Panc1 (cell line): ENCODE results near the gene MGME1. TPM values are rescaled to one million over a fixed set of nuclear protein-coding genes. Genes with fewer than 3 reads are reported as not detected.
"Not testable (repeated sequence)": the region's sequence is repeated elsewhere in the genome, so short reads cannot be mapped to it uniquely, and the experiment has no call there.

ENCODE experiments used
- ATAC-seq: fragments of 200-7000 bp; cut with Tn5 transposase; 2 replicates; pipeline ENCODE4 v1.9.1; 2020; ENCODE audit warnings: mild to moderate bottlenecking, moderate library complexity
- BruUV-seq: library from RNA; stranded (reverse); fragments of 400-500 nt; replicated peaks from 2 replicates; lab custom pipeline; 2021; lab: Mats Ljungman, UMichigan
- CTCF ChIA-PET: fragments of 300-600 bp; sonication (Branson Sonifier 250); formaldehyde crosslinking; loops from one replicate; lab custom pipeline; 2022; ENCODE audit warnings: antibody characterized with exemption; lab: Charles Lee
- POLR2A ChIA-PET: fragments of 300-600 bp; sonication (Branson Sonifier 250); formaldehyde crosslinking; loops from one replicate; lab custom pipeline; 2022; ENCODE audit warnings: antibody characterized with exemption; lab: Charles Lee
- DNase-seq: peaks from one replicate; pipeline ENCODE4 v3.0.0-alpha.2; 2010; ENCODE audit warnings: low read depth, low spot score
- H3K27ac ChIP-seq: 2 replicates; pipeline ENCODE4 v1.5.1; 2011; ENCODE audit warnings: mild to moderate bottlenecking, low read length, inconsistent platforms
- H3K27me3 ChIP-seq: fragments of 200-500 bp; sonication (Bioruptor generic); 2 replicates; pipeline ENCODE4 v1.6.0; 2014; ENCODE audit warnings: low read length, inconsistent platforms; ENCODE audit not compliant: control insufficient read depth, insufficient read depth
- H3K36me3 ChIP-seq: fragments of 200-500 bp; sonication (Bioruptor generic); 2 replicates; pipeline ENCODE4 v1.5.1; 2014; ENCODE audit warnings: inconsistent platforms, mild to moderate bottlenecking, low read length, moderate library complexity; ENCODE audit not compliant: control insufficient read depth, insufficient read depth
- H3K4me1 ChIP-seq: 2 replicates; pipeline ENCODE4 v1.5.1; 2011; ENCODE audit warnings: inconsistent platforms, mild to moderate bottlenecking, low read length, moderate library complexity; ENCODE audit not compliant: control insufficient read depth, insufficient read depth
- H3K4me3 ChIP-seq, 2 experiments: 2 replicates each; pipeline ENCODE4 v1.5.1; 2011 to 2012; ENCODE audit warnings: low read depth in 2 of 2, low read length in 2 of 2, mild to moderate bottlenecking in 2 of 2, inconsistent platforms in 1 of 2, moderate library complexity in 1 of 2
- H3K9me3 ChIP-seq: fragments of 200-500 bp; sonication (Bioruptor generic); 2 replicates; pipeline ENCODE4 v1.5.1; 2014; ENCODE audit warnings: low read depth, mild to moderate bottlenecking, inconsistent platforms, low read length, moderate library complexity; ENCODE audit not compliant: control insufficient read depth, insufficient read depth
- CTCF ChIP-seq: fragments of 450-650 bp; IDR thresholded peaks from 2 replicates; pipeline ENCODE4 v1.5.1; 2017; ENCODE audit warnings: mild to moderate bottlenecking
- POLR2AphosphoS5 ChIP-seq: IDR thresholded peaks from 2 replicates; pipeline ENCODE4 v1.6.1; 2012; ENCODE audit warnings: mild to moderate bottlenecking, low read depth, low read length, moderate library complexity
- REST ChIP-seq, 2 experiments: IDR thresholded peaks; 2 replicates each; pipeline ENCODE4 v1.6.1; 2011 to 2012; ENCODE audit warnings: low read depth in 2 of 2, control low read depth in 1 of 2, low read length in 1 of 2, mild to moderate bottlenecking in 1 of 2, moderate library complexity in 1 of 2; ENCODE audit not compliant: insufficient read depth in 1 of 2
- SIN3A ChIP-seq: IDR thresholded peaks from 2 replicates; pipeline ENCODE4 v1.6.1; 2012; ENCODE audit warnings: low read depth, mild to moderate bottlenecking, low read length, moderate library complexity, borderline replicate concordance; ENCODE audit not compliant: insufficient read depth
- TCF7L2 ChIP-seq: IDR thresholded peaks from 2 replicates; pipeline ENCODE4 v1.6.1; 2011; ENCODE audit warnings: mild to moderate bottlenecking, low read depth, low read length, inconsistent platforms
- in situ Hi-C: cut with HindIII; loops from 2 replicates; pipeline ENCODE4 v1.10.0; 2016; ENCODE audit warnings: low sequenced_read_pairs, low pct_unique_long_range_greater_than_20kb
- intact Hi-C: fragments of 100-400 bp; cut with micrococcal nuclease; formaldehyde crosslinking; loops from one replicate; pipeline ENCODE4 v1.10.0; 2022; ENCODE audit not compliant: unreplicated experiment
- total RNA-seq: library from RNA; stranded (reverse); gene quantifications from one replicate; pipeline ENCODE4 v1.2.1, GENCODE V29; 2021; ENCODE audit not compliant: unreplicated experiment

Gene MGME1
- total RNA-seq, 1 experiment from 2014 or later, result 27.0 TPM

- BruUV-seq, result no TSS peak
- no peak for ATAC-seq
These were observed 9.6 kb upstream of the MGME1 start for GRCh38 chr20:17959257-17959627.

GRCh38 chr20:17960400-17960885 lies 8.4 kb upstream of the MGME1 start:
- POLR2A ChIA-PET, in situ Hi-C loops, DNase-seq, H3K36me3 ChIP-seq, H3K9me3 ChIP-seq, BruUV-seq, CTCF ChIA-PET, H3K27me3 ChIP-seq, intact Hi-C loops, ATAC-seq, H3K4me3 ChIP-seq: not testable (repeated sequence)
- peaks cover 72% of the 10 kb centered on the region for H3K4me1 ChIP-seq
- peak overlapping the region; percentile 29 for H3K27ac ChIP-seq

More at GRCh38 chr20:17959257-17959627, 9.6 kb upstream of the MGME1 start:
- POLR2A ChIA-PET, result no interaction called here
- in situ Hi-C loops (no loop called here), intact Hi-C loops (no loop called here)
- Histone ChIP-seq H3K36me3 (peaks cover 18% of the 10 kb centered on the region), H3K4me3 (no peak overlapping the region), H3K27me3 (no peaks in the 10 kb centered on the region), H3K4me1 (peaks cover 60% of the 10 kb centered on the region), H3K9me3 (no peaks in the 10 kb centered on the region), H3K27ac (no peak overlapping the region)
- DNase-seq, result no peak
- no peak for TF ChIP-seq SIN3A
- no peak for TF ChIP-seq CTCF
- no peak for TF ChIP-seq TCF7L2
- TF ChIP-seq POLR2AphosphoS5, result no peak
- TF ChIP-seq REST (IDR thresholded peaks at IDR 0.05; ENCODE audit: insufficient read depth in 1 of 2, low read depth in 2 of 2, low read length in 1 of 2), result no peak
- CTCF ChIA-PET, result no interaction called here

- Histone ChIP-seq H3K27ac (peak overlapping the region; percentile 29), H3K27me3 (no peaks in the 10 kb centered on the region), H3K36me3 (peaks cover 3% of the 10 kb centered on the region; the same call in 1 of the 2 replicates), H3K4me3 (no peak overlapping the region), H3K4me1 (peaks cover 73% of the 10 kb centered on the region), H3K9me3 (no peaks in the 10 kb centered on the region)
- intact Hi-C loops (no loop called here), in situ Hi-C loops (no loop called here)
- ChIA-PET POLR2A (no interaction called here), CTCF (no interaction called here)
- DNase-seq (no peak), ATAC-seq (no peak)
- TF ChIP-seq SIN3A (no peak), REST (IDR thresholded peaks at IDR 0.05; ENCODE audit: insufficient read depth in 1 of 2, low read depth in 2 of 2, low read length in 1 of 2) (no peak), CTCF (no peak), TCF7L2 (no peak), POLR2AphosphoS5 (no peak)
- no TSS peak for BruUV-seq
These were observed 7.8 kb upstream of the MGME1 start for GRCh38 chr20:17960927-17961586.
